ENCODE results near the gene DNAJA4. TPM values are rescaled to one million over a fixed set of nuclear protein-coding genes. Genes with fewer than 3 reads are reported as not detected.

The DNAJA4 gene
- total and polyA plus RNA-seq, 9 of the 15 experiments (the other 6 are each of a cell fraction or from before 2014, with no cell fraction given) = 0.11 to 1.0 (median 0.16) TPM; not detected in 4

DNA sequence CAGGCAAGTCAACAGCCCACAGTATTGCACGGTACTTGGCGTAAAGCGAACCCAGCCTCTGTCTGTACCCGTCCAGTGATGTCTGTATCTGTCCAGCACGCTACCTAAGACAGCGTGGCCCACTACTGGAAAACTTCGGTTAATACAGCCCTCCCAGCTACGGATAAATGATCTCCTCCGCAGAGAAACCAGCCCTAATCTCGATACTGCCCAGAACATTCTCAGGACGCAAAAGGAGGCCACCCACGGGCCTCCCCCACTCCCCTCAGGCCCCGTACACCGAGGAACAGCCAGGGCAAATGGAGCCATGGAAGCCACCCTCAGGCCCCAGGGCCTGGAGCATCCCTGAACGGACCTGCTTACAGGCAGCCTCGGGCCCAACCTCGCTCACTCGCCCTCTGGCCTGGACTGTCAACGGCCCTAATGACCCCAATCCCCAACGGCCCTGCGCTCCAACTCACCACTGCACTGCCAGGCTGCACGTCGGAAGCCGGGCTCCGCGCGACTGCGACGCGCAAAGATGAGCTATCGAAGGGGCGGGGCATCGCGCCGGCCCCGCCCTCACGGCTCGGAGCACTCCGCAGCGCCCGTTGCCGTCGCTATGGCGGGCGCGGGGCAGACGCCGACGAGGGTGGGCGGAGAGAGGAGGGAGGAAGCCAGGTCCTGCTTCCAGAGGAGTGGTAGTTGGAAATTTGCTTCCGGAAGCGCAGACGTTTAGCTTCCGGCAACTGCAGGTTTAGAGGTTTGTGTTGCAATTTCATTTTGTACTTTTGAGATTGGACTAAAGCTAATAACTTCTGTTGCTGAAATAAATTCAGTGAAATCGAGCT is 35.0 kb downstream of the DNAJA4 start, which contains the start of gene SKIC8 (continued):
- TF ChIP-seq, protein P1, sequence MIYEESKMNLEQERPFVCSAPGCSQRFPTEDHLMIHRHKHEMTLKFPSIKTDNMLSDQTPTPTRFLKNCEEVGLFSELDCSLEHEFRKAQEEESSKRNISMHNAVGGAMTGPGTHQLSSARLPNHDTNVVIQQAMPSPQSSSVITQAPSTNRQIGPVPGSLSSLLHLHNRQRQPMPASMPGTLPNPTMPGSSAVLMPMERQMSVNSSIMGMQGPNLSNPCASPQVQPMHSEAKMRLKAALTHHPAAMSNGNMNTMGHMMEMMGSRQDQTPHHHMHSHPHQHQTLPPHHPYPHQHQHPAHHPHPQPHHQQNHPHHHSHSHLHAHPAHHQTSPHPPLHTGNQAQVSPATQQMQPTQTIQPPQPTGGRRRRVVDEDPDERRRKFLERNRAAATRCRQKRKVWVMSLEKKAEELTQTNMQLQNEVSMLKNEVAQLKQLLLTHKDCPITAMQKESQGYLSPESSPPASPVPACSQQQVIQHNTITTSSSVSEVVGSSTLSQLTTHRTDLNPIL (CRISPR knock-in tag; IDR thresholded peaks at IDR 0.05) = no peak
- TF ChIP-seq MAFK (IDR thresholded peaks at IDR 0.05; ENCODE audit: low read length) (no peak), SNIP1 (IDR thresholded peaks at IDR 0.05; ENCODE audit: low read depth) (no peak), ATF1 (CRISPR knock-in tag; IDR thresholded peaks at IDR 0.05) (peak; percentile 87), ATF1 (tag; IDR thresholded peaks at IDR 0.05) (peak; percentile 98), SMAD4 (CRISPR knock-in tag; conservative IDR thresholded peaks at IDR 0.05) (peak; percentile 61; the same call in 1 of the 2 replicates), HDGF (IDR thresholded peaks at IDR 0.05) (no peak), CCAR2 (IDR thresholded peaks at IDR 0.05; ENCODE audit: low read depth, low read length) (no peak), MAFF (IDR thresholded peaks at IDR 0.05; ENCODE audit: low read length) (no peak), PRMT5 (CRISPR knock-in tag; IDR thresholded peaks at IDR 0.05) (no peak), TRIM24 (IDR thresholded peaks at IDR 0.05) (no peak), ZNF324 (CRISPR knock-in tag; IDR thresholded peaks at IDR 0.05) (no peak), ZBTB7A (IDR thresholded peaks at IDR 0.05; ENCODE audit: borderline replicate concordance, control insufficient read depth, low read depth, low read length) (no peak), RBBP5 (IDR thresholded peaks at IDR 0.05; ENCODE audit: borderline replicate concordance, insufficient read depth, low read length, poor library complexity, severe bottlenecking) (peak; percentile 91), HDAC1 (IDR thresholded peaks at IDR 0.05) (peak in 1 of 2 experiments; percentile 99; a peak in 2 of 4 replicates), SPI1 (IDR thresholded peaks at IDR 0.05; ENCODE audit: borderline replicate concordance, low read depth, low read length) (peak; percentile 73), RBM15 (IDR thresholded peaks at IDR 0.05; ENCODE audit: insufficient read depth, low read length) (no peak), RBM17 (IDR thresholded peaks at IDR 0.05; ENCODE audit: borderline replicate concordance, low read depth, low read length) (no peak), TRIM28 (IDR thresholded peaks at IDR 0.05) (no peak), SMAD3 (CRISPR knock-in tag; conservative IDR thresholded peaks at IDR 0.05) (no peak), ZNF699 (CRISPR knock-in tag; IDR thresholded peaks at IDR 0.05; ENCODE audit: insufficient replicate concordance) (no peak)
- TF ChIP-seq, protein P2, sequence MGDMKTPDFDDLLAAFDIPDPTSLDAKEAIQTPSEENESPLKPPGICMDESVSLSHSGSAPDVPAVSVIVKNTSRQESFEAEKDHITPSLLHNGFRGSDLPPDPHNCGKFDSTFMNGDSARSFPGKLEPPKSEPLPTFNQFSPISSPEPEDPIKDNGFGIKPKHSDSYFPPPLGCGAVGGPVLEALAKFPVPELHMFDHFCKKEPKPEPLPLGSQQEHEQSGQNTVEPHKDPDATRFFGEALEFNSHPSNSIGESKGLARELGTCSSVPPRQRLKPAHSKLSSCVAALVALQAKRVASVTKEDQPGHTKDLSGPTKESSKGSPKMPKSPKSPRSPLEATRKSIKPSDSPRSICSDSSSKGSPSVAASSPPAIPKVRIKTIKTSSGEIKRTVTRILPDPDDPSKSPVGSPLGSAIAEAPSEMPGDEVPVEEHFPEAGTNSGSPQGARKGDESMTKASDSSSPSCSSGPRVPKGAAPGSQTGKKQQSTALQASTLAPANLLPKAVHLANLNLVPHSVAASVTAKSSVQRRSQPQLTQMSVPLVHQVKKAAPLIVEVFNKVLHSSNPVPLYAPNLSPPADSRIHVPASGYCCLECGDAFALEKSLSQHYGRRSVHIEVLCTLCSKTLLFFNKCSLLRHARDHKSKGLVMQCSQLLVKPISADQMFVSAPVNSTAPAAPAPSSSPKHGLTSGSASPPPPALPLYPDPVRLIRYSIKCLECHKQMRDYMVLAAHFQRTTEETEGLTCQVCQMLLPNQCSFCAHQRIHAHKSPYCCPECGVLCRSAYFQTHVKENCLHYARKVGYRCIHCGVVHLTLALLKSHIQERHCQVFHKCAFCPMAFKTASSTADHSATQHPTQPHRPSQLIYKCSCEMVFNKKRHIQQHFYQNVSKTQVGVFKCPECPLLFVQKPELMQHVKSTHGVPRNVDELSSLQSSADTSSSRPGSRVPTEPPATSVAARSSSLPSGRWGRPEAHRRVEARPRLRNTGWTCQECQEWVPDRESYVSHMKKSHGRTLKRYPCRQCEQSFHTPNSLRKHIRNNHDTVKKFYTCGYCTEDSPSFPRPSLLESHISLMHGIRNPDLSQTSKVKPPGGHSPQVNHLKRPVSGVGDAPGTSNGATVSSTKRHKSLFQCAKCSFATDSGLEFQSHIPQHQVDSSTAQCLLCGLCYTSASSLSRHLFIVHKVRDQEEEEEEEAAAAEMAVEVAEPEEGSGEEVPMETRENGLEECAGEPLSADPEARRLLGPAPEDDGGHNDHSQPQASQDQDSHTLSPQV (IDR thresholded peaks at IDR 0.05) = peak; percentile 28; the same call in 1 of the 2 replicates
- TF ChIP-seq, protein P3, sequence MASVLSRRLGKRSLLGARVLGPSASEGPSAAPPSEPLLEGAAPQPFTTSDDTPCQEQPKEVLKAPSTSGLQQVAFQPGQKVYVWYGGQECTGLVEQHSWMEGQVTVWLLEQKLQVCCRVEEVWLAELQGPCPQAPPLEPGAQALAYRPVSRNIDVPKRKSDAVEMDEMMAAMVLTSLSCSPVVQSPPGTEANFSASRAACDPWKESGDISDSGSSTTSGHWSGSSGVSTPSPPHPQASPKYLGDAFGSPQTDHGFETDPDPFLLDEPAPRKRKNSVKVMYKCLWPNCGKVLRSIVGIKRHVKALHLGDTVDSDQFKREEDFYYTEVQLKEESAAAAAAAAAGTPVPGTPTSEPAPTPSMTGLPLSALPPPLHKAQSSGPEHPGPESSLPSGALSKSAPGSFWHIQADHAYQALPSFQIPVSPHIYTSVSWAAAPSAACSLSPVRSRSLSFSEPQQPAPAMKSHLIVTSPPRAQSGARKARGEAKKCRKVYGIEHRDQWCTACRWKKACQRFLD (CRISPR knock-in tag; IDR thresholded peaks at IDR 0.05) = peak; percentile 98

All from K562 (cell line).